ENCODE measurements around the gene RAD51AP1. TPM values are rescaled to one million over a fixed set of nuclear protein-coding genes. Genes with fewer than 3 reads are reported as not detected.
A peak's percentile ranks its signal among the peaks of the same experiment; 100 is the strongest.

RAD51AP1 gene
- total RNA-seq, 1 donor from 2014 or later: 0.84 TPM

DNA sequence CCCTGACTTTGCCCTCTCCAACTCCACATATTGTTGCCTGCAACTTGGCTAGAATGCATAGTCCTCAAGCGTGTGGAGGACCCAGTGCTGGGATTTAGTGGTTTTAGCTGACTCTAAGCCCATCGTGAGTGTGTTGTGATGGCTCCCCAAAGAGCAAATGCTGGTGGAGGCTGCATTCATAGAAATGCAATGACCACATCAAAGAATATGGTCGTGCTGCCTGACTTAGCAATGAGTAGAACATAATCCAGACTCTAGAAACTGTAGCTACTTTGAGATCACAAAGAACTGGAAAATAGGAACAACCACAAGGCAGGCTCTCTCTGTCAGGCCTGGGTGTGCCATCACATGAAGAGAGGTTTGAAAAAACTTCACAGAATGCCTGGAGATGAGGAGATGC is 24.6 kb downstream of the RAD51AP1 start:
- H3K4me1 ChIP-seq: peaks cover 5% of the 10 kb centered on the region
- H3K27me3 ChIP-seq: no peaks in the 10 kb centered on the region
- intact Hi-C loops (cut with DNase I): no loop called here
- no peak overlapping the region for H3K4me3 ChIP-seq
- TF ChIP-seq, protein P1, sequence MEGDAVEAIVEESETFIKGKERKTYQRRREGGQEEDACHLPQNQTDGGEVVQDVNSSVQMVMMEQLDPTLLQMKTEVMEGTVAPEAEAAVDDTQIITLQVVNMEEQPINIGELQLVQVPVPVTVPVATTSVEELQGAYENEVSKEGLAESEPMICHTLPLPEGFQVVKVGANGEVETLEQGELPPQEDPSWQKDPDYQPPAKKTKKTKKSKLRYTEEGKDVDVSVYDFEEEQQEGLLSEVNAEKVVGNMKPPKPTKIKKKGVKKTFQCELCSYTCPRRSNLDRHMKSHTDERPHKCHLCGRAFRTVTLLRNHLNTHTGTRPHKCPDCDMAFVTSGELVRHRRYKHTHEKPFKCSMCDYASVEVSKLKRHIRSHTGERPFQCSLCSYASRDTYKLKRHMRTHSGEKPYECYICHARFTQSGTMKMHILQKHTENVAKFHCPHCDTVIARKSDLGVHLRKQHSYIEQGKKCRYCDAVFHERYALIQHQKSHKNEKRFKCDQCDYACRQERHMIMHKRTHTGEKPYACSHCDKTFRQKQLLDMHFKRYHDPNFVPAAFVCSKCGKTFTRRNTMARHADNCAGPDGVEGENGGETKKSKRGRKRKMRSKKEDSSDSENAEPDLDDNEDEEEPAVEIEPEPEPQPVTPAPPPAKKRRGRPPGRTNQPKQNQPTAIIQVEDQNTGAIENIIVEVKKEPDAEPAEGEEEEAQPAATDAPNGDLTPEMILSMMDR (IDR thresholded peaks at IDR 0.05): no peak
- ATAC-seq: no peak
- no peaks in the 10 kb centered on the region for H3K9me3 ChIP-seq
- H3K27ac ChIP-seq: no peak overlapping the region
- no peaks in the 10 kb centered on the region for H3K36me3 ChIP-seq
- DNase-seq: no peak

DNA sequence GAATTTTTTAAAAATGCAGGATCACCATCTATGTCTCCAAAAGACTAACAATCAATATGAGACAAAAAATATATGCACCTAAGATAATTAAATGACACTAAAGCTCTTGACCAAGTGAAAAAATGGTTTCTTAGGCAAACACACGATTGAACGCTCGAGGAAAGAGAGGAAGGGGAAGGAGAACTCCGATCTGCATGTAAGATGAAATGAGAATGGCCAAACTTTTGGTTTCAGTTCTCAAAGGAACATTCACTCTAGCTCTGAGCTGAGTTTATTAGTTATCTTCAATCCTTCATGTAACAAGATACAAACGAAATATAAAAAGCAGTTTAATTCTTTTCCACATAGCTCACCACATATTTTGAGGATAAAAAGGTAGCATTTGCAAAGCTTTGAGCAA is 26.1 kb downstream of the RAD51AP1 start:
- TF ChIP-seq, protein P1 (IDR thresholded peaks at IDR 0.05): no peak
- no peaks in the 10 kb centered on the region for H3K27me3 ChIP-seq
- peaks cover 5% of the 10 kb centered on the region for H3K4me1 ChIP-seq
- no peaks in the 10 kb centered on the region for H3K9me3 ChIP-seq
- intact Hi-C loops (cut with DNase I): no loop called here
- H3K4me3 ChIP-seq: no peak overlapping the region
- H3K36me3 ChIP-seq: no peaks in the 10 kb centered on the region
- ATAC-seq (no peak), DNase-seq (no peak)
- H3K27ac ChIP-seq: no peak overlapping the region

DNA sequence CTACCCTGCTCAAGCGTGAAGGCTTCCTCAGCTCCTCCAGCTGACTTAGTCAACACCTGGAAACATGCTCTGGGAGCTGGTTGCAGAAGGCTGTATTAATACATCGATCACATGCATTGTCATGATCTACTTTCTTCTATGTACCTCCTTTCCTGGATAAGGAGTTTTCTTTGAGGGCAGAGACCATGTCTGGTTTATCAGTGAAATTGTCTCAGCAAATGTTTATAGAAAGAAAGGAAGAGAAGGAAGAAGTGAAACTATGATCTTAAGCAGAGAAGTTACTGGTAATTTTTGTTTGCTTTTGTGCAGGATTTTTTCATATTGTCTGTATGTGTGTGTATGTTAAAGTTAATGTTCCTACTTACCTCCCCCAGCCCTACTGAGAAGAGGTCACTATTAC is 27.8 kb downstream of the RAD51AP1 start:
- intact Hi-C loops (cut with DNase I): no loop called here
- H3K27me3 ChIP-seq: no peaks in the 10 kb centered on the region
- no peaks in the 10 kb centered on the region for H3K9me3 ChIP-seq
- no peak for DNase-seq
- ATAC-seq: no peak
- H3K36me3 ChIP-seq: no peaks in the 10 kb centered on the region
- TF ChIP-seq, protein P1 (IDR thresholded peaks at IDR 0.05): no peak
- H3K27ac ChIP-seq: peak overlapping the region; percentile 55
- H3K4me1 ChIP-seq: peaks cover 9% of the 10 kb centered on the region
- no peak overlapping the region for H3K4me3 ChIP-seq

DNA sequence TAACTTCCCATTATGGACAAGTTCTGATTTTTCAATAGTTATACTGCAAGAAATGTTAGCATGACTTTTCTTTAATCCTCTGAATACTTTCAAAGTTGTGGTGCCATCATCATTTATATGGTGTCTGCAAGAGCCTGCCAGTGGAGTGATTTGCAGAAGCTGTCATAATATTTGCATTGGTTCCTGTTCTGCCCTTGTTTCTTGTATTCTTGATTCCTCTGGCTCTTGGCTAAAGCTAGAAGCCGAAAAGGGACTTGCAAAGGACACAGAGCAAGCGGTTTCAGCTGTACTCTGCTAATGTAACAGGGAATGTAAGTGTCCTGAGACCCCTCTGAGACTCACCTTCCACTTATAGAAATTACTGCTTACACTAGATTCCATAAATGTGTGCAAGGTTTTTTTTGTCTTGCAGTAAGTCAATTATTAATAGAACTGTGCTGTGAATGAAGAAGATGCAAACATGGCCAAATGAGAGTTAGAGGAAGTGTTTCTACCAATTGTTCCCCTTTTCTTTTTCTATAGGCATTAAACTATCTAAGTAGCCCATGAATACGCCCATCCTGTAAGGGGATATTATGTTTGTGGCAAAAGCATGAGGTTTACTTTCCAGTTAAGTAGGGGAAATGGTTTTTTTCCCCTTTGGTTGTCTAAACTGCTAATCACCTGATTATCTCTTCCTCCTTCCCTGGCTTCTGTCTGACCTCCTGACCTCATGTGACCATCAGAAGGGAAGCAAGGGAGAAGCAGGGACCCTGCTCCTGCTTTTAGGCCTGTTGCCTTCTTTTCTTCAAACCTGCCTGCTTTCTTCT is 28.6 kb downstream of the RAD51AP1 start:
- H3K4me1 ChIP-seq: peaks cover 9% of the 10 kb centered on the region
- TF ChIP-seq, protein P1 (IDR thresholded peaks at IDR 0.05): no peak
- no peaks in the 10 kb centered on the region for H3K9me3 ChIP-seq
- peak overlapping the region; percentile 22 for H3K4me3 ChIP-seq
- peak overlapping the region; percentile 55 for H3K27ac ChIP-seq
- intact Hi-C loops (cut with DNase I): no loop called here
- H3K27me3 ChIP-seq: no peaks in the 10 kb centered on the region
- ATAC-seq (peak; percentile 81), DNase-seq (no peak)
- H3K36me3 ChIP-seq: no peaks in the 10 kb centered on the region

DNA sequence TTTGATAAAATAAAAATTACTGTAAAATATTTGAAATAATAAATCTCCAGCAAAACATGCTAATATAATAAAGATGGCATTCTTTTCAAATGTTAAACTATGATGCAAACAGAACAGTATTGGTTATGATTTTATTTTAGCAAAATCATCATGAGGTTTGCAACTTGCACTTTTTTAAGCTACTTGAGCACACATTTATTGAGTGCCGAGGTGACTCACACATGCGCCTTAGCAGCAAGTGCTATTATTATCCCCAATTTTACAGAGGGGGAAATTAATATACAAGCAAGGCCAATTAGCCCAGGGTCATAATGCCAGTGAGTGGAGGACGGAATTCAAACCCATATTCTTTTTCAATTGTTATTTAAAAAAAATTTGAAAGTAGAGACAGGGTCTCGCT is 30.6 kb downstream of the RAD51AP1 start:
- Histone ChIP-seq H3K4me1 (peaks cover 9% of the 10 kb centered on the region), H3K27ac (no peak overlapping the region), H3K36me3 (no peaks in the 10 kb centered on the region), H3K27me3 (no peaks in the 10 kb centered on the region), H3K4me3 (no peak overlapping the region), H3K9me3 (no peaks in the 10 kb centered on the region)
- TF ChIP-seq, protein P1 (IDR thresholded peaks at IDR 0.05): no peak
- intact Hi-C loops (cut with DNase I): no loop called here
- ATAC-seq (no peak), DNase-seq (no peak)

Measured in upper lobe of right lung (tissue), 1 donor.